ENCODE measurements around the gene ACLY. TPM values are rescaled to one million over a fixed set of nuclear protein-coding genes. Genes with fewer than 3 reads are reported as not detected.

Gene ACLY
- total RNA-seq, 1 donor from 2014 or later = 241 TPM

- H3K27me3 ChIP-seq (ENCODE audit: control insufficient read depth, insufficient read depth, low read length) = no peaks in the 10 kb centered on the region
- H3K36me3 ChIP-seq (ENCODE audit: control insufficient read depth, insufficient read depth, low read length) = peaks cover 7% of the 10 kb centered on the region
- TF ChIP-seq CTCF (IDR thresholded peaks at IDR 0.05; ENCODE audit: insufficient read depth, low read length, poor library complexity, severe bottlenecking) = no peak
- no peak for DNase-seq (ENCODE audit: low read depth)
- no peak overlapping the region for H3K4me3 ChIP-seq (ENCODE audit: low read depth, low read length)
These were observed 25.4 kb downstream of the ACLY start for GRCh38 chr17:41893384-41893783.

- DNase-seq (ENCODE audit: low read depth) = no peak
- TF ChIP-seq CTCF (IDR thresholded peaks at IDR 0.05; ENCODE audit: insufficient read depth, low read length, poor library complexity, severe bottlenecking) = no peak
- no peaks in the 10 kb centered on the region for H3K27me3 ChIP-seq (ENCODE audit: control insufficient read depth, insufficient read depth, low read length)
- H3K36me3 ChIP-seq (ENCODE audit: control insufficient read depth, insufficient read depth, low read length) = peaks cover 6% of the 10 kb centered on the region
- no peak overlapping the region for H3K4me3 ChIP-seq (ENCODE audit: low read depth, low read length)
These were observed 26.8 kb downstream of the ACLY start for GRCh38 chr17:41892021-41892376.

- no peak for TF ChIP-seq CTCF (IDR thresholded peaks at IDR 0.05; ENCODE audit: insufficient read depth, low read length, poor library complexity, severe bottlenecking)
- no peak for DNase-seq (ENCODE audit: low read depth)
- Histone ChIP-seq H3K27me3 (ENCODE audit: control insufficient read depth, insufficient read depth, low read length) (no peaks in the 10 kb centered on the region), H3K36me3 (ENCODE audit: control insufficient read depth, insufficient read depth, low read length) (peaks cover 6% of the 10 kb centered on the region), H3K4me3 (ENCODE audit: low read depth, low read length) (no peak overlapping the region)
These were observed 27.4 kb downstream of the ACLY start for GRCh38 chr17:41891135-41892020.

- Histone ChIP-seq H3K36me3 (ENCODE audit: control insufficient read depth, insufficient read depth, low read length) (peaks cover 7% of the 10 kb centered on the region), H3K4me3 (ENCODE audit: low read depth, low read length) (no peak overlapping the region), H3K27me3 (ENCODE audit: control insufficient read depth, insufficient read depth, low read length) (no peaks in the 10 kb centered on the region)
- DNase-seq (ENCODE audit: low read depth) = no peak
- no peak for TF ChIP-seq CTCF (IDR thresholded peaks at IDR 0.05; ENCODE audit: insufficient read depth, low read length, poor library complexity, severe bottlenecking)
These were observed 30.3 kb downstream of the ACLY start for GRCh38 chr17:41888332-41888965.

- H3K27me3 ChIP-seq (ENCODE audit: control insufficient read depth, insufficient read depth, low read length) = no peaks in the 10 kb centered on the region
- no peak overlapping the region for H3K4me3 ChIP-seq (ENCODE audit: low read depth, low read length)
- H3K36me3 ChIP-seq (ENCODE audit: control insufficient read depth, insufficient read depth, low read length) = peaks cover 5% of the 10 kb centered on the region
- DNase-seq (ENCODE audit: low read depth) = no peak
- peak; percentile 30 for TF ChIP-seq CTCF (IDR thresholded peaks at IDR 0.05; ENCODE audit: insufficient read depth, low read length, poor library complexity, severe bottlenecking)
These were observed 33.0 kb downstream of the ACLY start for GRCh38 chr17:41885733-41886132.

All from kidney epithelial cell (primary cell).